ENCODE results near the gene NFIX. TPM values are rescaled to one million over a fixed set of nuclear protein-coding genes. Genes with fewer than 3 reads are reported as not detected.

NFIX gene
- total and polyA plus RNA-seq, 2 donors (not counting 1 experiment from before 2014, with no cell fraction given) = 0.69 to 5.6 TPM

DNA sequence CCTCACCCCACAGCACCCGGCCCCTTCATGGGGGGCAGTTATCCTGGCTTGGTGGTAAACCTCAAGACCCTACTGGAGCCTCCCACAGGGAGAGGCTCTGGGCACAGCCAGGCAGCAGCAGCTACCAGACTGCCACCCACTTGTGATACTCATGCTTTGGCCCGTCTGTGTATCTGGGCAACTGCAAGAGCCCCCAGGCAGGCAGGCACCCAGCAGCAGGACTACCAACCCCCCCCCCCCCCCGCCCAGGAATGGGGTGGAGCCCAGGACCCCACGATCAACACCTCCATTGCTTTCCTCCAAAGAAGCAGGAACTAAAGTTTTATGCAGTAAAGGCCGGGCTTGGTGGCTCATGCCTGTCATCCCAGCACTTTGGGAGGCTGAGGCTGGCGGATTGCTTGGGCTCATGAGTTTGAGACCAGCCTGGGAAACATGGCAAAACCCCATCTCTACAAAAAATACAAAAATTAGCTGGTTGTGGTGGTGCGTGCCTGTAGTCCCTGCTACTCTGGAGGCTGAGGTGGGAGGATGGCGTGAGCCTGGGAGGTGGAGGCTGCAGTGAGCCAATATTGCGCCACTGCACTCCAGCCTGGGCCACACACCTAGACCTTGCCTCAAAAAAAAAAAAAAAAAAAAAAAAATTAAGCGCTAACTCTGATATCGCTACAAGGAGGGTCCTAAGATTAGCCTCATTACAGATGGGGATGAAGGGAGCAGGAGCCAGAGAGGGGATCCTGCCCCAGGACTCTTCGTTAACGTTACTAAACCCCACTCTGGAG lies 108.5 kb downstream of the NFIX start:
- no peaks in the 10 kb centered on the region for H3K27me3 ChIP-seq (replicated peaks in 1 of 4; ENCODE audit: control extremely low read depth in 1 of 4, control insufficient read depth in 3 of 4, insufficient read depth in 4 of 4, low read length in 3 of 4)
- H3K9me3 ChIP-seq (ENCODE audit: control extremely low read depth in 1 of 3, control insufficient read depth in 2 of 3, insufficient read depth in 1 of 3, low read length in 2 of 3) = peaks cover 0 to 4% (median 0%) of the 10 kb centered on the region in 3 donors
- H2AFZ ChIP-seq (ENCODE audit: insufficient read depth, low read depth, low read length, poor library complexity, severe bottlenecking) = no peak overlapping the region
- Mint-ChIP-seq H3K27me3 (no peaks in the 10 kb centered on the region), H3K27ac (peak overlapping the region; percentile 100), H3K4me3 (peak overlapping the region; percentile 97), H3K9me3 (ENCODE audit: insufficient read depth) (no peaks in the 10 kb centered on the region), H3K4me1 (peaks cover 66% of the 10 kb centered on the region)
- no peak for TF ChIP-seq EZH2 (IDR thresholded peaks at IDR 0.05; ENCODE audit: borderline replicate concordance, insufficient read depth, low read depth, low read length, poor library complexity, severe bottlenecking)
- TF ChIP-seq, protein P1, sequence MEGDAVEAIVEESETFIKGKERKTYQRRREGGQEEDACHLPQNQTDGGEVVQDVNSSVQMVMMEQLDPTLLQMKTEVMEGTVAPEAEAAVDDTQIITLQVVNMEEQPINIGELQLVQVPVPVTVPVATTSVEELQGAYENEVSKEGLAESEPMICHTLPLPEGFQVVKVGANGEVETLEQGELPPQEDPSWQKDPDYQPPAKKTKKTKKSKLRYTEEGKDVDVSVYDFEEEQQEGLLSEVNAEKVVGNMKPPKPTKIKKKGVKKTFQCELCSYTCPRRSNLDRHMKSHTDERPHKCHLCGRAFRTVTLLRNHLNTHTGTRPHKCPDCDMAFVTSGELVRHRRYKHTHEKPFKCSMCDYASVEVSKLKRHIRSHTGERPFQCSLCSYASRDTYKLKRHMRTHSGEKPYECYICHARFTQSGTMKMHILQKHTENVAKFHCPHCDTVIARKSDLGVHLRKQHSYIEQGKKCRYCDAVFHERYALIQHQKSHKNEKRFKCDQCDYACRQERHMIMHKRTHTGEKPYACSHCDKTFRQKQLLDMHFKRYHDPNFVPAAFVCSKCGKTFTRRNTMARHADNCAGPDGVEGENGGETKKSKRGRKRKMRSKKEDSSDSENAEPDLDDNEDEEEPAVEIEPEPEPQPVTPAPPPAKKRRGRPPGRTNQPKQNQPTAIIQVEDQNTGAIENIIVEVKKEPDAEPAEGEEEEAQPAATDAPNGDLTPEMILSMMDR (IDR thresholded peaks at IDR 0.05) = no peak
- peak overlapping the region; percentile 83 to 100 for H3K27ac ChIP-seq (ENCODE audit: low read length in 2 of 2)
- peaks cover 3 to 33% of the 10 kb centered on the region in 2 experiments for H3K36me3 ChIP-seq (replicated peaks in 1 of 2; ENCODE audit: control extremely low read depth in 1 of 2, control insufficient read depth in 1 of 2, extremely low read depth in 1 of 2, insufficient read depth in 2 of 2, low read length in 1 of 2)
- WGBS (ENCODE audit: insufficient coverage) = 0% methylated on average over 4 of the region's 13 CpGs
- DNase-seq (no peak), ATAC-seq (ENCODE audit: low read depth) (peak; percentile 0)
- H3K4me3 ChIP-seq (ENCODE audit: control extremely low read depth in 1 of 5, extremely low read depth in 1 of 5, insufficient read depth in 1 of 5, low read depth in 2 of 5, low read length in 4 of 5) = peak overlapping the region; percentile 8 to 98 (median 96)
- H3K9ac ChIP-seq (ENCODE audit: low read length) = peak overlapping the region; percentile 84
- H3K4me2 ChIP-seq (replicated peaks; ENCODE audit: low read depth, low read length, poor library complexity, severe bottlenecking) = peak overlapping the region; percentile 99
- peaks cover 42 to 73% of the 10 kb centered on the region in 2 donors for H3K4me1 ChIP-seq (ENCODE audit: control insufficient read depth in 2 of 2, insufficient read depth in 2 of 2, low read length in 2 of 2)
- intact Hi-C loops (cut with micrococcal nuclease) = loop anchor here (1.0 to 5.0 kb wide), 10 partner anchors 8 to 1279 kb away; partner anchors contain the start of genes ADGRE5, RFX1 and TRMT1
- ChIA-PET CTCF (interaction anchor here (0.6 to 5.6 kb wide), 21 partner anchors 9 to 661 kb away, joined by 3 to 108 read pairs (median 11); partner anchors contain the start of genes IER2, NACC1 and STX10), POLR2A (interaction anchor here (0.6 to 3.9 kb wide), 25 partner anchors 8 to 940 kb away, joined by 3 to 107 read pairs (median 5); partner anchors contain the start of genes CALR, IER2, JUNB and NACC1)
- H3K79me2 ChIP-seq (ENCODE audit: control insufficient read depth, insufficient read depth, low read length) = peaks cover 47% of the 10 kb centered on the region
- peaks cover 34% of the 10 kb centered on the region for H4K20me1 ChIP-seq (ENCODE audit: control insufficient read depth, insufficient read depth, low read length, poor library complexity, severe bottlenecking)
